Measurements from ENCODE around the gene BMP6.

Gene BMP6

GRCh38 chr6:7725849-7726415 lies at the start of gene BMP6:
Gene BMP6, plus strand, starts transcription at chr6:7726099. Its CDS starts 857 bp downstream, at chr6:7726956.
- DNase-seq (ENCODE audit: low spot score): peak; percentile 84
- H3K4me3 ChIP-seq: peak within 1 kb of the TSS; percentile 69
- no peak for TF ChIP-seq CTCF (IDR thresholded peaks at IDR 0.05)
- H3K27ac ChIP-seq: peak within 1 kb of the TSS in 1 of 2 donors; percentile 50

- no peak for DNase-seq (ENCODE audit: low spot score)
- H3K27ac ChIP-seq: no peak overlapping the region
- no peak for TF ChIP-seq CTCF (IDR thresholded peaks at IDR 0.05)
- H3K4me3 ChIP-seq: no peak overlapping the region
These were observed 48.7 kb upstream of the BMP6 start for GRCh38 chr6:7677229-7677628.

GRCh38 chr6:7680393-7681075 lies 45.4 kb upstream of the BMP6 start:
- no peak for TF ChIP-seq CTCF (IDR thresholded peaks at IDR 0.05)
- Histone ChIP-seq H3K27ac (no peak overlapping the region), H3K4me3 (no peak overlapping the region)
- DNase-seq (ENCODE audit: low spot score): no peak

- TF ChIP-seq CTCF (IDR thresholded peaks at IDR 0.05): no peak
- Histone ChIP-seq H3K27ac (no peak overlapping the region), H3K4me3 (no peak overlapping the region)
- DNase-seq (ENCODE audit: low spot score): no peak
These were observed 44.5 kb upstream of the BMP6 start for GRCh38 chr6:7681449-7681848.

GRCh38 chr6:7684076-7684475 lies 41.8 kb upstream of the BMP6 start:
- TF ChIP-seq CTCF (IDR thresholded peaks at IDR 0.05): no peak
- no peak overlapping the region for H3K4me3 ChIP-seq
- DNase-seq (ENCODE audit: low spot score): peak; percentile 7
- H3K27ac ChIP-seq: no peak overlapping the region

- DNase-seq (ENCODE audit: low spot score): peak; percentile 7
- no peak for TF ChIP-seq CTCF (IDR thresholded peaks at IDR 0.05)
- Histone ChIP-seq H3K4me3 (no peak overlapping the region), H3K27ac (no peak overlapping the region)
These were observed 41.1 kb upstream of the BMP6 start for GRCh38 chr6:7684843-7685242.

GRCh38 chr6:7685276-7685675 lies 40.6 kb upstream of the BMP6 start:
- no peak for DNase-seq (ENCODE audit: low spot score)
- Histone ChIP-seq H3K27ac (no peak overlapping the region), H3K4me3 (no peak overlapping the region)
- no peak for TF ChIP-seq CTCF (IDR thresholded peaks at IDR 0.05)
